ENCODE data around the gene MCM3. TPM values are rescaled to one million over a fixed set of nuclear protein-coding genes. Genes with fewer than 3 reads are reported as not detected.
A peak's percentile ranks its signal among the peaks of the same experiment; 100 is the strongest.

MCM3 gene
- total RNA-seq, 2 donors from 2014 or later: 33.6 to 51.1 TPM

DNA sequence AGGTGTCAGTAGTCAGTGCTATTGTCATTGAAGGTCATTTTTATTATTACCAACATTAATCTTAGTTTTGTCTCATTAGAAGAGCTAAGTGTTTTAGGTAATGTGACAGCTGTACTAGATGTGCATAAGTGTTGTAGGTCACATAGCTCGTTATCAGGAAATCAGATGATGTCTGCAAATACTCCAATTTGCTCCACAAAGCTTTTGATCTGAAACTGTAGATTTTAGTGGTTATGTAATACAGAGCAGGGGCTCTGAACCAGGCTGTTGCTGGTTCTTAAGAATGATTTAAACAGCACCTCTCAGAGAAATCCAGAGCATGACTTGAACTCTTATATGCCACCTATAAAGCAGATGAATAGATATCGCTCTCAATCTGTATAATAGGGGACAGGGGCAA lies 42.7 kb downstream of the MCM3 start:
- 72% methylated on average over 2 of the region's 2 CpGs for WGBS
- Histone ChIP-seq H3K36me3 (no peaks in the 10 kb centered on the region), H3K27me3 (replicated peaks; ENCODE audit: insufficient read depth) (no peaks in the 10 kb centered on the region), H3K4me3 (no peak overlapping the region), H3K4me1 (replicated peaks) (no peaks in the 10 kb centered on the region), H3K9me3 (no peaks in the 10 kb centered on the region), H3K27ac (no peak overlapping the region)
- no peak for DNase-seq (ENCODE audit: low spot score)
- intact Hi-C loops (cut with DNase I): no loop called here
- TF ChIP-seq POLR2AphosphoS5 (IDR thresholded peaks at IDR 0.05): no peak

DNA sequence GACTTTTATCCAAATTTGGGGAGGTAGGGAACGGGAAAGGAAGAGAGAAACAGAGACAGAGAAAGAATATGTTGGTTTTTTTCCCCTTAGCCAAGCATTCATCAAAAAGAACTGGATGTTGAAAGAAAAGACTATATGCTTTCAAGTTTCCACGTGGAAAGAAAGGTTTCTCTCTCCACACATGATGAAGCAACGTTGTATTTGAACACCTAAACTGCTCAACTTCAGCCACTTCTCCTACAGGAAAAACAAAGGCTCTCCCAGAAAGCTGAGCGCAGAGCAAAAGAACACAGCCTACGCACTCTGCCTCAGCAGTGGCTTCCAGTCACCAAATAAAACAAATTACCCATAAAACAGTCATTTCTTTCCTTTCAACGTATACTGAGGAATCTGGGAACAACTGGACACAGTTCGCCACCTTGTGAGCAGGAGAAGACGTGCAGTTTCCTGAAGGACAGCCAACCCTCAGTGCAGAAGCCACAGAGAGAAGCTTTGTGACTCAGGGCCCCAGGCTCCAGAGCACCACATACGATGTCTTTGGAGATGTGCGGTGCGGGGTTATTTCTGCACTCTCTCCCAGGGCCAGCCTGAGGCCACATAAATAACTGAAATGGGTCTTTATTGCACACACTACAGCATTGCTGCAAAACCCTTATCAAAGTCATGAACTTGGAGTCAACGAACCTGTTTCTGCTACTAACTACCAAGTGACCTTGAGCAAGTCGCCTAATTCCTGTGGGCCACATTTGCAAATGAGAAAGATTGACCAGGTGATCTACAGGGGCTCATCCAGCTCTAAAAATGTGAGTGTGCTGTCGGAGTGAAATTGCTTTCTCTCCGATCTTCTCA lies 50.3 kb downstream of the MCM3 start:
- no peaks in the 10 kb centered on the region for H3K9me3 ChIP-seq
- H3K4me1 ChIP-seq (replicated peaks): no peaks in the 10 kb centered on the region
- H3K27me3 ChIP-seq (replicated peaks; ENCODE audit: insufficient read depth): no peaks in the 10 kb centered on the region
- peak; percentile 6 for DNase-seq (ENCODE audit: low spot score)
- 30% methylated on average over 15 of the region's 15 CpGs for WGBS
- no peaks in the 10 kb centered on the region for H3K36me3 ChIP-seq
- intact Hi-C loops (cut with DNase I): loop anchor here (10.0 kb wide), 1 partner anchor 129 kb away; no protein-coding TSS in a partner anchor
- H3K4me3 ChIP-seq: no peak overlapping the region
- TF ChIP-seq, protein P1, sequence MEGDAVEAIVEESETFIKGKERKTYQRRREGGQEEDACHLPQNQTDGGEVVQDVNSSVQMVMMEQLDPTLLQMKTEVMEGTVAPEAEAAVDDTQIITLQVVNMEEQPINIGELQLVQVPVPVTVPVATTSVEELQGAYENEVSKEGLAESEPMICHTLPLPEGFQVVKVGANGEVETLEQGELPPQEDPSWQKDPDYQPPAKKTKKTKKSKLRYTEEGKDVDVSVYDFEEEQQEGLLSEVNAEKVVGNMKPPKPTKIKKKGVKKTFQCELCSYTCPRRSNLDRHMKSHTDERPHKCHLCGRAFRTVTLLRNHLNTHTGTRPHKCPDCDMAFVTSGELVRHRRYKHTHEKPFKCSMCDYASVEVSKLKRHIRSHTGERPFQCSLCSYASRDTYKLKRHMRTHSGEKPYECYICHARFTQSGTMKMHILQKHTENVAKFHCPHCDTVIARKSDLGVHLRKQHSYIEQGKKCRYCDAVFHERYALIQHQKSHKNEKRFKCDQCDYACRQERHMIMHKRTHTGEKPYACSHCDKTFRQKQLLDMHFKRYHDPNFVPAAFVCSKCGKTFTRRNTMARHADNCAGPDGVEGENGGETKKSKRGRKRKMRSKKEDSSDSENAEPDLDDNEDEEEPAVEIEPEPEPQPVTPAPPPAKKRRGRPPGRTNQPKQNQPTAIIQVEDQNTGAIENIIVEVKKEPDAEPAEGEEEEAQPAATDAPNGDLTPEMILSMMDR (IDR thresholded peaks at IDR 0.05): peak in 3 of 4 experiments; percentile 30 to 51 (median 40)
- TF ChIP-seq POLR2A (IDR thresholded peaks at IDR 0.05): no peak
- no peak overlapping the region for H3K27ac ChIP-seq

DNA sequence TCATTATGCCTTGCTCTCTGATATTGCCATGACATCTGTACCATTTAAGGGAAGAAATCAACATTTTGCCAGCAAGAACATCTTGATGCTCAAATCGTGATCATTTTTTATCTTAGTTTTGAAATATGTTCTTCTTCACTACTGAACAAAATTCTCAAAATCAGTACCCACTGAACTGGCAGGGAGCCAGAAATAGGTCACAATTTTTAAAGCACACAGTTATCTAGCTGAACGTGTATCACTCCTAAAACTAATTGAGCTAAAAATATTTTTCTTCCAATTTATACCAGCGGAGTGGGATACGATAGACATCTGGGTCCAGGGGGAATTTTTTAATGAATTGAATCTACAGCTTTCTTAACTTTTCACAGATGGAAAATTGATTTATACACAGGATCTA lies 51.5 kb downstream of the MCM3 start:
- 74% methylated on average over 4 of the region's 4 CpGs for WGBS
- Histone ChIP-seq H3K4me1 (replicated peaks) (no peaks in the 10 kb centered on the region), H3K27me3 (replicated peaks; ENCODE audit: insufficient read depth) (no peaks in the 10 kb centered on the region), H3K4me3 (no peak overlapping the region), H3K9me3 (no peaks in the 10 kb centered on the region), H3K36me3 (no peaks in the 10 kb centered on the region), H3K27ac (no peak overlapping the region)
- TF ChIP-seq, protein P1 (IDR thresholded peaks at IDR 0.05): no peak
- no peak for TF ChIP-seq POLR2A (IDR thresholded peaks at IDR 0.05)
- no peak for TF ChIP-seq POLR2AphosphoS5 (IDR thresholded peaks at IDR 0.05)
- intact Hi-C loops (cut with DNase I): loop anchor here (10.0 kb wide), 1 partner anchor 128 kb away; no protein-coding TSS in a partner anchor
- no peak for DNase-seq (ENCODE audit: low spot score)

DNA sequence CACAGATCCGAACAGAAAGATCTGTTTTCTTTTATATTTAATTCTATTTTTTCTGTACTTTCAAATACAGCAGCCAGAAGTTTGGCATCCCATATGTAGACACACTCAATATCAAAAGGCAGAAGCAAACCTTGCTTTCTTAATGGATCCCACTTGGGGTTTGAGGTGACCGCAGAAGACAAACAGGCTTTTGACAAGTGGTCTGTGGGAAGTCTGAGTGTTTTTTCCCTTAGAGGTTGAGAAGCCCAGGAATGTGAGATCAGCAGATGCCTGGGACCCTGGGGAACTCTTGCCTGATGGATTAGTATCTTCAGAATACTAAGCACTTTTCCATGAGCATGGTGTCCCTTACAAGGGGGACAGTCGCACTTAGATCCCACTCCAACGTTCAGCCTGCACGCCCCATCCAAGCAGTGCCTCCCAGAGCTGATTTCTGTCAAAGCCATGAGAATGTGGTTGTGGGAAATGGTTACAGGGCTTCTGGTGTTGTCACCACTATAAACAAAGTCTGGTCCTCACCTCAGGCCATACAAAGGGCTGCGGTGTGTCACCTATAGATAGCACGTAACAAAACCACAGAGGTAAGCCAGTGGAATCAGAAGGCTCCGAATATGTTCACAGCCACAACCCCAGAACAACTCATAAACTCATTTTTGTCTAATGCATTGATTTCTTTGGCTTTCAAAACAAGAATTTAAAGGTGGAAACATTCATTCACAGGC lies 53.0 kb downstream of the MCM3 start:
- TF ChIP-seq POLR2A (IDR thresholded peaks at IDR 0.05) (no peak), POLR2AphosphoS5 (IDR thresholded peaks at IDR 0.05) (no peak)
- TF ChIP-seq, protein P1 (IDR thresholded peaks at IDR 0.05): no peak
- DNase-seq (ENCODE audit: low spot score): no peak
- Histone ChIP-seq H3K9me3 (no peaks in the 10 kb centered on the region), H3K4me3 (no peak overlapping the region), H3K27ac (no peak overlapping the region), H3K4me1 (replicated peaks) (no peaks in the 10 kb centered on the region), H3K36me3 (no peaks in the 10 kb centered on the region), H3K27me3 (replicated peaks; ENCODE audit: insufficient read depth) (no peaks in the 10 kb centered on the region)
- 90% methylated on average over 8 of the region's 8 CpGs for WGBS
- intact Hi-C loops (cut with DNase I): loop anchor here (10.0 kb wide), 1 partner anchor 127 kb away; no protein-coding TSS in a partner anchor

DNA sequence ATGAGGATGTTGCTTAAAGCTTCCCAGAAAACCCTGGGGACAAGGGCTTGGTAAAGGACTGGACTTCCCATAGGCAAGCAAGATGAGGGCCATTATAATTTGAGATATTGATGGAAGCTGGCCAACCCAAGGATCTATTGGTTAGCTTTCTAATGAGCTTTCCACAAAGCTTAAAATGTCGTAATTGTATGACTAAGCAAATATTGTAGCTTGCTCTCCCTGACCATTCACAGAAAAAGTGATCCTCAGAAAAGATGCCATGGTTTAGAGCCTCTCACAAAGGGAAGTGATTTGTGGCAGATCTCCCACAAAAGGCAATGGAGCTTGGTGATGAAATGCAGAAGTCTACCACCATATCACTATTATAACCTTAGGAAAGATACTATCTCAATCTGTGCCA lies 53.9 kb downstream of the MCM3 start:
- intact Hi-C loops (cut with DNase I): loop anchor here (10.0 kb wide), 1 partner anchor 126 kb away; no protein-coding TSS in a partner anchor
- Histone ChIP-seq H3K4me3 (no peak overlapping the region), H3K36me3 (no peaks in the 10 kb centered on the region), H3K4me1 (replicated peaks) (no peaks in the 10 kb centered on the region), H3K27me3 (replicated peaks; ENCODE audit: insufficient read depth) (peaks cover 2% of the 10 kb centered on the region), H3K9me3 (no peaks in the 10 kb centered on the region), H3K27ac (no peak overlapping the region)
- TF ChIP-seq, protein P1 (IDR thresholded peaks at IDR 0.05): no peak
- TF ChIP-seq POLR2AphosphoS5 (IDR thresholded peaks at IDR 0.05): no peak
- TF ChIP-seq POLR2A (IDR thresholded peaks at IDR 0.05): no peak
- 60% methylated on average over 1 of the region's 1 CpG for WGBS
- DNase-seq (ENCODE audit: low spot score): no peak
